GM12878 (cell line): ENCODE measurements around the gene STARD8. TPM values are rescaled to one million over a fixed set of nuclear protein-coding genes. Genes with fewer than 3 reads are reported as not detected.

Experiments used
- ATAC-seq: fragments of 200-7000 bp; cut with Tn5 transposase; 3 replicates; pipeline ENCODE4 v1.9.1; 2020; ENCODE audit warnings: mild to moderate bottlenecking, moderate library complexity
- BruUV-seq: library from RNA; stranded (reverse); fragments of 400-500 nt; replicated peaks from 2 replicates; lab custom pipeline; 2021; lab: Mats Ljungman, UMichigan
- CTCF ChIA-PET: fragments of 300-600 bp; sonication (Branson Sonifier 250); formaldehyde crosslinking; extraction: SDS; loops from one replicate; lab custom pipeline; 2021; ENCODE audit warnings: inconsistent platforms; lab: Yijun Ruan, JAX
- POLR2A ChIA-PET: fragments of 350-600 bp; formaldehyde crosslinking; extraction: SDS; loops from one replicate; lab custom pipeline; 2021; ENCODE audit warnings: inconsistent platforms; lab: Charles Lee
- RAD21 ChIA-PET: fragments of 300-600 bp; sonication (Branson Sonifier 250); formaldehyde crosslinking; loops from one replicate; lab custom pipeline; 2023; ENCODE audit warnings: antibody characterized with exemption; ENCODE audit not compliant: unreplicated experiment; lab: Charles Lee
- SMC1A ChIA-PET: fragments of 300-600 bp; sonication (Branson Sonifier 250); formaldehyde crosslinking; loops from one replicate; lab custom pipeline; 2023; ENCODE audit not compliant: unreplicated experiment, uncharacterized antibody; lab: Charles Lee
- DNase-seq: peaks from one replicate; pipeline ENCODE4 v3.0.0-alpha.2; 2011; ENCODE audit warnings: low read depth, low spot score
- FAIRE-seq: peaks from 3 replicates; lab custom pipeline; 2011; peaks lifted over from hg19 to GRCh38; lab: Jason Lieb, UNC
- H2AFZ ChIP-seq: 2 replicates; pipeline ENCODE4 v1.6.0; 2011; ENCODE audit warnings: low read depth, low read length, control low read depth; ENCODE audit not compliant: control insufficient read depth
- H3K27ac ChIP-seq: 2 replicates; pipeline ENCODE4 v1.5.1; 2011; ENCODE audit warnings: control low read depth; ENCODE audit not compliant: control insufficient read depth, insufficient read depth
- H3K27me3 ChIP-seq, 2 experiments: replicated peaks in 1 of 2; 2 replicates each; pipeline versions ENCODE4 v1.6.0 to v1.6.1; 2011; ENCODE audit warnings: low read length in 1 of 2; ENCODE audit not compliant: control insufficient read depth in 2 of 2, insufficient read depth in 2 of 2
- H3K36me3 ChIP-seq, 2 experiments: 2 replicates each; pipeline ENCODE4 v1.5.1; 2011; ENCODE audit warnings: low read length in 1 of 2; ENCODE audit not compliant: control insufficient read depth in 2 of 2, insufficient read depth in 2 of 2
- H3K4me1 ChIP-seq: 2 replicates; pipeline ENCODE4 v1.6.1; 2011; ENCODE audit warnings: mild to moderate bottlenecking, low read length, moderate library complexity, mixed read lengths; ENCODE audit not compliant: control insufficient read depth, insufficient read depth
- H3K4me2 ChIP-seq: 2 replicates; pipeline ENCODE4 v1.6.0; 2011; ENCODE audit warnings: control low read depth; ENCODE audit not compliant: control insufficient read depth, insufficient read depth
- H3K4me3 ChIP-seq: fragments of 200-600 bp; sonication (generic); 2 replicates; pipeline ENCODE4 v1.5.1; 2016
- H3K79me2 ChIP-seq: 2 replicates; pipeline ENCODE4 v1.6.0; 2011; ENCODE audit warnings: low read length; ENCODE audit not compliant: control insufficient read depth, insufficient read depth
- H3K9ac ChIP-seq: 2 replicates; pipeline ENCODE4 v1.8.0; 2011; ENCODE audit warnings: low read length, control low read depth, mixed read lengths; ENCODE audit not compliant: control insufficient read depth, insufficient read depth
- H3K9me3 ChIP-seq: replicated peaks from 3 replicates; pipeline ENCODE4 v1.5.1; 2011; ENCODE audit warnings: mild to moderate bottlenecking, low read length; ENCODE audit not compliant: control insufficient read depth, insufficient read depth
- H4K20me1 ChIP-seq: 2 replicates; pipeline ENCODE4 v1.6.0; 2011; ENCODE audit not compliant: control insufficient read depth, insufficient read depth
- BCL11A ChIP-seq: IDR thresholded peaks from 2 replicates; pipeline ENCODE4 v1.6.1; 2011; ENCODE audit warnings: low read depth, low read length
- E4F1 ChIP-seq: fragments of 450-650 bp; IDR thresholded peaks from 2 replicates; pipeline ENCODE4 v1.6.1; 2018; ENCODE audit warnings: borderline replicate concordance, mild to moderate bottlenecking; ENCODE audit not compliant: partially characterized antibody
- EGR1 ChIP-seq, 2 experiments: IDR thresholded peaks; 1 replicate in 1 of 2; 2 replicates in 1 of 2; pipeline ENCODE4 v1.6.1; 2011 to 2012; ENCODE audit warnings: low read depth in 2 of 2, low read length in 2 of 2, borderline replicate concordance in 1 of 2, mild to moderate bottlenecking in 1 of 2, moderate library complexity in 1 of 2
- GABPA ChIP-seq: IDR thresholded peaks from 2 replicates; pipeline ENCODE4 v1.6.1; 2014; ENCODE audit warnings: antibody characterized with exemption, low read depth, mild to moderate bottlenecking, inconsistent platforms
- LARP7 ChIP-seq: fragments of 450-650 bp; IDR thresholded peaks from 2 replicates; pipeline ENCODE4 v1.6.1; 2017; ENCODE audit warnings: mild to moderate bottlenecking
- MTA3 ChIP-seq: IDR thresholded peaks from 2 replicates; pipeline ENCODE4 v1.6.1; 2012; ENCODE audit warnings: low read length, inconsistent platforms, borderline replicate concordance
- PKNOX1 ChIP-seq: fragments of 450-650 bp; IDR thresholded peaks from 2 replicates; pipeline ENCODE4 v1.6.1; 2016; ENCODE audit warnings: mild to moderate bottlenecking
- POLR2AphosphoS2 ChIP-seq: IDR thresholded peaks from 2 replicates; pipeline ENCODE4 v1.6.1; 2011; ENCODE audit warnings: low read depth, mild to moderate bottlenecking, low read length, improper control_type of control experiment, moderate library complexity
- RBBP5 ChIP-seq: fragments of 200-600 bp; sonication (generic); conservative IDR thresholded peaks from 2 replicates; pipeline ENCODE4 v1.6.1; 2016
- TAF1 ChIP-seq: IDR thresholded peaks from 2 replicates; pipeline ENCODE4 v1.6.1; 2011; ENCODE audit warnings: mild to moderate bottlenecking, low read depth, low read length, borderline replicate concordance
- USF1 ChIP-seq: IDR thresholded peaks from 2 replicates; pipeline ENCODE4 v1.6.1; 2011; ENCODE audit warnings: borderline replicate concordance, low read depth, mild to moderate bottlenecking, moderate library complexity, mixed read lengths, low read length; ENCODE audit not compliant: insufficient read depth; ENCODE audit errors: extremely low read length
- USF2 ChIP-seq: IDR thresholded peaks from 2 replicates; pipeline ENCODE4 v1.6.1; 2011; ENCODE audit warnings: low read depth, low read length, improper control_type of control experiment, borderline replicate concordance
- ZNF384 ChIP-seq: IDR thresholded peaks from 2 replicates; pipeline ENCODE4 v1.6.1; 2012; ENCODE audit warnings: low read depth, mild to moderate bottlenecking, low read length, improper control_type of control experiment, borderline replicate concordance
- ZNF622 ChIP-seq: fragments of 450-650 bp; IDR thresholded peaks from 2 replicates; pipeline ENCODE4 v1.6.1; 2017; ENCODE audit warnings: mild to moderate bottlenecking, inconsistent platforms
- ZSCAN29 ChIP-seq: fragments of 450-650 bp; IDR thresholded peaks from 2 replicates; pipeline ENCODE4 v1.6.1; 2017; ENCODE audit warnings: mild to moderate bottlenecking, moderate library complexity
- WGBS: methylation state at CpG from one replicate; pipeline ENCODE4 v1.1.6; 2016; ENCODE audit warnings: low lambda C conversion rate; ENCODE audit not compliant: insufficient replicate concordance, insufficient coverage; ENCODE audit errors: missing lambda C conversion rate; 5-methylcytosine and 5-hydroxymethylcytosine counted together
- in situ Hi-C: fragments of 300-500 bp; cut with MboI; formaldehyde crosslinking; loops from 9 replicates; pipeline ENCODE4 v1.14.3; 2018; ENCODE audit warnings: mixed read lengths
- intact Hi-C: fragments of 100-400 bp; cut with micrococcal nuclease; formaldehyde crosslinking; loops from one replicate; pipeline ENCODE4 v1.14.2; 2022; ENCODE audit not compliant: unreplicated experiment
- polyA plus RNA-seq, 11 experiments: library from polyadenylated mRNA; depleted of rRNA in 4 of 11; unstranded in 6 of 11; stranded (reverse) in 5 of 11; fragments of >200 nt; fragmentation: Nextera tagmentation in 4 of 11; fragmentation: Illumina TruSeq in 1 of 11; extraction: Ambion mirVana in 4 of 11; extraction: Trizol in 1 of 11; gene quantifications; 1 replicate in 1 of 11; 2 replicates in 10 of 11; pipeline versions ENCODE4 v1.2.1 to v1.2.3, GENCODE V29; 2011 to 2016; ENCODE audit warnings: inconsistent platforms in 2 of 11, missing spikeins in 2 of 11, low read depth in 1 of 11
- total RNA-seq, 4 experiments: library from RNA; depleted of rRNA in 3 of 4; stranded (reverse); fragments of >200 nt in 3 of 4; fragmentation: Illumina TruSeq in 1 of 4; extraction: Trizol in 1 of 4; gene quantifications; 2 replicates each; pipeline versions ENCODE4 v1.2.1 to v1.2.3, GENCODE V29; 2013 to 2021

Gene STARD8
- total and polyA plus RNA-seq, 10 of the 15 experiments (the other 5 are each of a cell fraction or from before 2014, with no cell fraction given): 0.03 to 0.14 (median 0.07) TPM; not detected in 6

- Histone ChIP-seq H3K27ac (no peak overlapping the region), H3K9ac (no peak overlapping the region), H3K36me3 (no peaks in the 10 kb centered on the region), H3K27me3 (no peaks in the 10 kb centered on the region), H3K4me2 (no peak overlapping the region), H3K79me2 (no peaks in the 10 kb centered on the region), H2AFZ (no peak overlapping the region), H3K4me1 (no peaks in the 10 kb centered on the region), H3K4me3 (no peak overlapping the region), H4K20me1 (no peaks in the 10 kb centered on the region), H3K9me3 (no peaks in the 10 kb centered on the region)
- ChIA-PET CTCF (no interaction called here), POLR2A (no interaction called here), RAD21 (no interaction called here), SMC1A (interaction anchor here (0.8 kb wide), 1 partner anchor 13 kb away, joined by 3 read pairs; no protein-coding TSS in a partner anchor)
- intact Hi-C loops (no loop called here), in situ Hi-C loops (no loop called here)
- no TSS peak for BruUV-seq
- no peak for ATAC-seq
- no peak for FAIRE-seq
- TF ChIP-seq USF1 (no peak), EGR1 (IDR thresholded peaks at IDR 0.05; ENCODE audit: borderline replicate concordance in 1 of 2, low read depth in 2 of 2, low read length in 2 of 2) (no peak), GABPA (no peak), ZNF622 (no peak), E4F1 (no peak), ZSCAN29 (no peak), MTA3 (no peak), USF2 (no peak), POLR2AphosphoS2 (no peak), LARP7 (no peak), RBBP5 (no peak), BCL11A (no peak), TAF1 (no peak), PKNOX1 (no peak), ZNF384 (no peak)
- WGBS: 22% methylated on average over 4 of the region's 4 CpGs
- DNase-seq: no peak
Measured at GRCh38 chrX:68677998-68678397, 30.5 kb downstream of the STARD8 start.
